ENCODE data around the gene SYPL1.

Gene SYPL1

GRCh38 chr7:106052681-106053080, 59.4 kb downstream of the SYPL1 start:
- Histone ChIP-seq H3K4me1 (ENCODE audit: control insufficient read depth, low read length) (peaks cover 97% of the 10 kb centered on the region), H3K4me3 (ENCODE audit: low read length) (peak overlapping the region; percentile 53), H3K4me2 (ENCODE audit: low read length) (peak overlapping the region; percentile 73), H4K20me1 (ENCODE audit: control insufficient read depth, insufficient read depth, low read depth, low read length) (no peaks in the 10 kb centered on the region), H3K27me3 (ENCODE audit: control insufficient read depth, low read length) (no peaks in the 10 kb centered on the region), H3K79me2 (ENCODE audit: control insufficient read depth, low read length) (peaks cover 17% of the 10 kb centered on the region), H3K9me2 (replicated peaks; ENCODE audit: control insufficient read depth, low read length) (no peaks in the 10 kb centered on the region), H3K27ac (ENCODE audit: low read depth, low read length) (peak overlapping the region; percentile 75), H3F3A (ENCODE audit: control insufficient read depth, insufficient read depth) (peaks cover 29% of the 10 kb centered on the region), H3K9me3 (ENCODE audit: control insufficient read depth, insufficient read depth, low read length) (peaks cover 9% of the 10 kb centered on the region; the same call in 1 of the 2 replicates), H3K36me3 (ENCODE audit: control insufficient read depth, low read length) (peaks cover 8% of the 10 kb centered on the region)
- no peak for TF ChIP-seq EZH2phosphoT487 (IDR thresholded peaks at IDR 0.05; ENCODE audit: borderline replicate concordance, low read length)
- TF ChIP-seq CTCF (IDR thresholded peaks at IDR 0.05; ENCODE audit: low read depth, low read length, poor library complexity, severe bottlenecking), result no peak

GRCh38 chr7:106050746-106051117, 61.4 kb downstream of the SYPL1 start:
- Histone ChIP-seq H4K20me1 (ENCODE audit: control insufficient read depth, insufficient read depth, low read depth, low read length) (no peaks in the 10 kb centered on the region), H3F3A (ENCODE audit: control insufficient read depth, insufficient read depth) (peaks cover 23% of the 10 kb centered on the region), H3K27ac (ENCODE audit: low read depth, low read length) (peak overlapping the region; percentile 75), H3K9me3 (ENCODE audit: control insufficient read depth, insufficient read depth, low read length) (peaks cover 9% of the 10 kb centered on the region; the same call in 1 of the 2 replicates), H3K4me1 (ENCODE audit: control insufficient read depth, low read length) (peaks cover 88% of the 10 kb centered on the region), H3K27me3 (ENCODE audit: control insufficient read depth, low read length) (no peaks in the 10 kb centered on the region), H3K36me3 (ENCODE audit: control insufficient read depth, low read length) (peaks cover 8% of the 10 kb centered on the region), H3K4me2 (ENCODE audit: low read length) (peak overlapping the region; percentile 73), H3K79me2 (ENCODE audit: control insufficient read depth, low read length) (peaks cover 16% of the 10 kb centered on the region), H3K9me2 (replicated peaks; ENCODE audit: control insufficient read depth, low read length) (no peaks in the 10 kb centered on the region), H3K4me3 (ENCODE audit: low read length) (peak overlapping the region; percentile 45)
- TF ChIP-seq EZH2phosphoT487 (IDR thresholded peaks at IDR 0.05; ENCODE audit: borderline replicate concordance, low read length) (no peak), CTCF (IDR thresholded peaks at IDR 0.05; ENCODE audit: low read depth, low read length, poor library complexity, severe bottlenecking) (no peak)

GRCh38 chr7:106050002-106050745, 61.9 kb downstream of the SYPL1 start:
- Histone ChIP-seq H3F3A (ENCODE audit: control insufficient read depth, insufficient read depth) (peaks cover 20% of the 10 kb centered on the region), H3K36me3 (ENCODE audit: control insufficient read depth, low read length) (peaks cover 4% of the 10 kb centered on the region; the same call in 1 of the 2 replicates), H3K9me2 (replicated peaks; ENCODE audit: control insufficient read depth, low read length) (no peaks in the 10 kb centered on the region), H3K4me1 (ENCODE audit: control insufficient read depth, low read length) (peaks cover 82% of the 10 kb centered on the region), H3K9me3 (ENCODE audit: control insufficient read depth, insufficient read depth, low read length) (peaks cover 9% of the 10 kb centered on the region; the same call in 1 of the 2 replicates), H3K27ac (ENCODE audit: low read depth, low read length) (peak overlapping the region; percentile 75), H3K27me3 (ENCODE audit: control insufficient read depth, low read length) (no peaks in the 10 kb centered on the region), H3K4me3 (ENCODE audit: low read length) (peak overlapping the region; percentile 45), H4K20me1 (ENCODE audit: control insufficient read depth, insufficient read depth, low read depth, low read length) (no peaks in the 10 kb centered on the region), H3K79me2 (ENCODE audit: control insufficient read depth, low read length) (peaks cover 10% of the 10 kb centered on the region), H3K4me2 (ENCODE audit: low read length) (peak overlapping the region; percentile 73)
- TF ChIP-seq CTCF (IDR thresholded peaks at IDR 0.05; ENCODE audit: low read depth, low read length, poor library complexity, severe bottlenecking) (peak; percentile 75), EZH2phosphoT487 (IDR thresholded peaks at IDR 0.05; ENCODE audit: borderline replicate concordance, low read length) (no peak)

Data from DOHH2 (cell line).